Tibial nerve (tissue), 4 donors: ENCODE measurements around the gene PRXL2B. TPM values are rescaled to one million over a fixed set of nuclear protein-coding genes. Genes with fewer than 3 reads are reported as not detected.

Experiments
- DNase-seq, 2 donors: peaks; one replicate each; pipeline ENCODE4 v3.0.0-alpha.2; 2019; ENCODE audit warnings: low spot score in 2 of 2
- H3K27ac ChIP-seq, 4 donors: fragments of 200-600 bp; sonication (generic) in 3 of 4; one replicate each; pipeline ENCODE4 v1.5.1; 2017 to 2019; ENCODE audit warnings: mild to moderate bottlenecking in 1 of 4
- H3K27me3 ChIP-seq, 2 donors: fragments of 200-600 bp; sonication (generic) in 1 of 2; one replicate each; pipeline versions ENCODE4 v1.5.1 to v1.6.0; 2017 to 2019
- H3K36me3 ChIP-seq, 3 donors: fragments of 200-600 bp; sonication (generic); one replicate each; pipeline ENCODE4 v1.5.1; 2018 to 2019
- H3K4me1 ChIP-seq, 4 donors: fragments of 200-600 bp; sonication (generic) in 3 of 4; one replicate each; pipeline ENCODE4 v1.5.1; 2017 to 2019
- H3K4me3 ChIP-seq, 4 donors: fragments of 200-600 bp; sonication (generic) in 3 of 4; one replicate each; pipeline ENCODE4 v1.5.1; 2017 to 2019; ENCODE audit warnings: mild to moderate bottlenecking in 1 of 4, moderate library complexity in 1 of 4
- H3K9me3 ChIP-seq, 4 donors: fragments of 200-600 bp; sonication (generic) in 3 of 4; one replicate each; pipeline ENCODE4 v1.5.1; 2017 to 2019
- CTCF ChIP-seq, 5 experiments: fragments of 200-600 bp in 3 of 5; fragments of 450-650 bp in 2 of 5; sonication (generic) in 3 of 5; IDR thresholded peaks; one replicate each; pipeline ENCODE4 v1.5.1; 2016 to 2019; ENCODE audit warnings: antibody characterized with exemption in 5 of 5, mild to moderate bottlenecking in 3 of 5, moderate library complexity in 2 of 5
- EP300 ChIP-seq, 2 donors: sonication (generic); formaldehyde crosslinking; IDR thresholded peaks; one replicate each; pipeline ENCODE4 v1.6.1; 2017; ENCODE audit warnings: antibody characterized with exemption in 2 of 2, mild to moderate bottlenecking in 1 of 2
- POLR2A ChIP-seq, 2 donors: fragments of 450-650 bp; IDR thresholded peaks; one replicate each; pipeline ENCODE4 v1.6.1; 2017; ENCODE audit warnings: antibody characterized with exemption in 2 of 2, mild to moderate bottlenecking in 2 of 2, moderate library complexity in 2 of 2
- whole genome bisulfite sequencing, 2 donors: methylation state at CpG; one replicate each; pipeline ENCODE4 v1.1.5; 2018; 5-methylcytosine and 5-hydroxymethylcytosine counted together
- total RNA-seq, 4 donors: library from RNA; depleted of rRNA; stranded (reverse); fragments of >200 nt; gene quantifications; one replicate each; pipeline ENCODE4 v1.1.0, GENCODE V29; 2016

PRXL2B gene
- total RNA-seq, 4 donors from 2014 or later: 14.4 to 18.0 (median 16.9) TPM

- H3K9me3 ChIP-seq: peaks cover 0 to 11% (median 0%) of the 10 kb centered on the region in 4 donors
- WGBS, 2 donors: 60 to 79% methylated on average over 2 to 6 of the region's 8 CpGs
- H3K36me3 ChIP-seq: no peaks in the 10 kb centered on the region
- no peak for DNase-seq
- no peak overlapping the region for H3K27ac ChIP-seq
- TF ChIP-seq EP300 (IDR thresholded peaks at IDR 0.05): no peak
- peaks cover 2 to 56% of the 10 kb centered on the region in 2 donors for H3K27me3 ChIP-seq
- peaks cover 0 to 8% (median 0%) of the 10 kb centered on the region in 4 donors for H3K4me1 ChIP-seq
- no peak overlapping the region for H3K4me3 ChIP-seq
Measured at GRCh38 chr1:2633936-2634491, 47.4 kb downstream of the PRXL2B start.

- TF ChIP-seq EP300 (IDR thresholded peaks at IDR 0.05) (no peak), POLR2A (IDR thresholded peaks at IDR 0.05) (no peak), CTCF (IDR thresholded peaks at IDR 0.05) (no peak)
- H3K27ac ChIP-seq: no peak overlapping the region
- DNase-seq: no peak
- WGBS, 2 donors: 73 to 77% methylated on average over 7 of the region's 10 CpGs
- no peak overlapping the region for H3K4me3 ChIP-seq
- peaks cover 0 to 12% (median 0%) of the 10 kb centered on the region in 4 donors for H3K4me1 ChIP-seq
- H3K9me3 ChIP-seq: peaks cover 0 to 11% (median 0%) of the 10 kb centered on the region in 4 donors
- peaks cover 2 to 43% of the 10 kb centered on the region in 2 donors for H3K27me3 ChIP-seq
- no peaks in the 10 kb centered on the region for H3K36me3 ChIP-seq
Measured at GRCh38 chr1:2635361-2636010, 48.9 kb downstream of the PRXL2B start.

- H3K4me1 ChIP-seq: peaks cover 0 to 21% (median 3%) of the 10 kb centered on the region in 4 donors
- H3K27ac ChIP-seq: no peak overlapping the region
- no peaks in the 10 kb centered on the region for H3K36me3 ChIP-seq
- WGBS, 2 donors: 91 to 95% methylated on average over 7 of the region's 7 CpGs
- no peak for DNase-seq
- peaks cover 2 to 35% of the 10 kb centered on the region in 2 donors for H3K27me3 ChIP-seq
- TF ChIP-seq CTCF (IDR thresholded peaks at IDR 0.05) (no peak), POLR2A (IDR thresholded peaks at IDR 0.05) (no peak), EP300 (IDR thresholded peaks at IDR 0.05) (no peak)
- no peak overlapping the region for H3K4me3 ChIP-seq
- H3K9me3 ChIP-seq: peaks cover 0 to 11% (median 0%) of the 10 kb centered on the region in 4 donors
Measured at GRCh38 chr1:2636733-2637132, 50.2 kb downstream of the PRXL2B start.

GRCh38 chr1:2637442-2638145 is 51.0 kb downstream of the PRXL2B start:
- peaks cover 0 to 30% (median 10%) of the 10 kb centered on the region in 4 donors for H3K4me1 ChIP-seq
- H3K27me3 ChIP-seq: peaks cover 2 to 27% of the 10 kb centered on the region in 2 donors
- no peak overlapping the region for H3K27ac ChIP-seq
- H3K36me3 ChIP-seq: no peaks in the 10 kb centered on the region
- H3K4me3 ChIP-seq: no peak overlapping the region
- TF ChIP-seq EP300 (IDR thresholded peaks at IDR 0.05) (no peak), POLR2A (IDR thresholded peaks at IDR 0.05) (no peak), CTCF (IDR thresholded peaks at IDR 0.05) (no peak)
- DNase-seq: no peak
- H3K9me3 ChIP-seq: peaks cover 0 to 11% (median 0%) of the 10 kb centered on the region in 4 donors
- WGBS, 2 donors: 54 to 60% methylated on average over 10 of the region's 10 CpGs

GRCh38 chr1:2638466-2639115 is 52.0 kb downstream of the PRXL2B start:
- 61 to 70% methylated on average over 15 to 16 of the region's 16 CpGs for WGBS, 2 donors
- H3K9me3 ChIP-seq: peaks cover 0 to 11% (median 0%) of the 10 kb centered on the region in 4 donors

More at GRCh38 chr1:2638466-2639115, 52.0 kb downstream of the PRXL2B start:
- TF ChIP-seq POLR2A (IDR thresholded peaks at IDR 0.05) (no peak), EP300 (IDR thresholded peaks at IDR 0.05) (no peak), CTCF (IDR thresholded peaks at IDR 0.05) (no peak)
- peaks cover 0 to 35% (median 10%) of the 10 kb centered on the region in 4 donors for H3K4me1 ChIP-seq
- no peak overlapping the region for H3K4me3 ChIP-seq
- H3K27ac ChIP-seq: no peak overlapping the region
- DNase-seq: no peak
- H3K36me3 ChIP-seq: no peaks in the 10 kb centered on the region
- peaks cover 0 to 17% of the 10 kb centered on the region in 2 donors for H3K27me3 ChIP-seq
